HG02798 (cell line): ENCODE results near the gene ZNF79.
"Not testable (repeated sequence)": the region's sequence is repeated elsewhere in the genome, so short reads cannot be mapped to it uniquely, and the experiment has no call there.

ENCODE experiments used
- ATAC-seq: cut with Tn5 transposase; IDR thresholded peaks from one replicate; pipeline ENCODE4 v1.9.1; 2021; ENCODE audit warnings: mild to moderate bottlenecking; ENCODE audit not compliant: unreplicated experiment, poor library complexity

Gene ZNF79

DNA sequence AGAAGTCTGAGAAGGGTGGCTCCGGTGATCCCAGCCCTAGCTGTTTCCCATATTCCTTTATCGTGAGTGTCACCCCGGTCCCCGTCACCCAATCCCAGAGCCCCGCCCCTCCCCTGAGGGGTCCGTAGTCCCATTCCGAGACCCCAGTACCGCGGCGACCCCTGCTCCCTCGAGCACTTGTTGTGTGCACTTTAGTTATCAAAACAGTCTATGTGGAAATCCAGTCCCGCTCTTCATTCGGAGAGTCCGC is 27.4 kb downstream of the ZNF79 start:
- no peak for ATAC-seq

DNA sequence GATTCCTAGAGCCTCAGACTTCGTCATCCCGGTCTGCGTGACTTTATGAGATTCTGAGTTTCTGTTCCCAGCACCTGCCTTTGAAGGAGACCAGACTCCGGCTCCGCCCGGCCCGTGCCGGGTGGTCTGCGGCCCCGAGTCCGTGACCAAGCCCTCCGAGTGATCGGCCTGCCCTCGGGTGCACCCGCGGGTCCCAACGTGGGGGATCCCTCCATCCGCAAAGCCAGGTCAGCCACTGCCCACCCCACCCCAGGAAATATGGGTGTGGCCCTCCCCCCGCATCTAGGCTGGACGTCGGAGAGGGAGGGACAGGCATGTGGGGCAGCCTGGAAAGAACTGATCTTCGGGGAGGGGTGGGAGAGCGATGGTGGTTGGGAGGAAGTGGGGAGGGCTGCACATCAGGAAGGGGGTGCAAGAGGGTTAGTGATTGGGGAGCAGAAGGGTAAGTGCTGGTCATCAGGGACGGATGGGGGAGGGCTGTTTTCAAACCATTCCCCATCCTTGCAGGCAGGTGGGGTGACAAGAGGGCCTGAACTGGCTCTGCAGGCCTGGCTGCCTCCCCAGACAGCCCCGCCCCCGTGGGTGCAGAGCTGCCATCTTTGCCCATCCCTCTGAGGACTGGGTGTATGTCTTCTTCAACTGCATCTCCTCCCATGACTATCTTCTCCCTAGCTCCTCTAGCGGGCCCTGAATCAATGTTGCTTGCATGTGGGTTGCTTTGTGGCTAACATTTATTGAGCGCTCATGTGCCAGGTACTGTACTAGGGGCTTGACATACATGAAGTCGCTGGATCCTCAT is 27.9 kb downstream of the ZNF79 start:
- peak; percentile 2 for ATAC-seq

DNA sequence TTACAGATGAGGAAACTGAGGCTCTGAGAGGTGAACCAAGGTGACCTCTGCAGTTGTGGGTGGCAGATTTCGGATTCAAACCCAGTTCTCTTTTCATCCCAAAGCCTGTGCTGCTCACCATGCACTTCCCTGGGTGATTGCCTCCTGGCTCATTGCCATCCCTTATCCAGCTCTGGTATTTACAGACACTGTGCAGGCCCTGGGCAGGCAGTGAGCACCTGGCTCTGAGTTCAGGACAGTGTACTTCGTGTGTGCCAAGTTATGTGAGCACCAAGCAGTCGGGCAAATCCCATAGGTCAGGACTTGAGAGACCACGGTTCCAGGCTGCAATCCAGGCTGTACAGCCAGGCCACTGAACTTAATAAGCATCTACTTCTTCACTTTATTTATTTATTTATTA is 28.5 kb downstream of the ZNF79 start:
- no peak for ATAC-seq

DNA sequence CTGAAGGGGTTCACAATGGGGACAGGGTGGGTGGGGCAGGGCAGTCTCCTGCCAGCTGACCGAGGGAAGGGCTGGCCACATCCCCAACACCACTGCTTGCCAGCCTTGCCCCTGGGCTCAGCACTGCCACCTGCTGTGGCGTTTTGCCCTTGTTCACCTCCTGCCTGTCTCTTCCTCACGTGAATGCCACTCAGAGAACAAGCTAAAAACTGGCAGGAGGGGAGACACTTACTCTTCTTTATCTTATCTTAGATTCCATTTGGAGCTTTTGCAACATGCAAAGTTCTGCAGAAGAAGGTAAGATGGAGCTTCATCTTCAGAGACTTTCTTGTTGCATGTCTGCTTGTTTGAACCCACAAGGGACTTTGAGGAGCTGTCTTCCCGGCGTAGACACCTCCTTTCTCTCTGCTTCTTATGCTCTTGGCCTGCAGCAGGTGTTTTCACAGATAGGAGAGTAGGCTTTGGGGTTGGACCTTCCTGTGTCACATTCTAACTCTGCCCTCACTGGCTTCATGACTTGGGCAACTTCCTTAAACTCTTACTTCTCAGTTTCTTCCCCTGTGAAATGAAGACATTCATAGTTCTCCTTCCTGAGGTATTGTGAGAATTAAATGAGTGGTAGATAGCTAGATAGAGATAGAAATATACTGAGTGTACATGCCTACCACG is 31.3 kb downstream of the ZNF79 start:
- no peak for ATAC-seq

DNA sequence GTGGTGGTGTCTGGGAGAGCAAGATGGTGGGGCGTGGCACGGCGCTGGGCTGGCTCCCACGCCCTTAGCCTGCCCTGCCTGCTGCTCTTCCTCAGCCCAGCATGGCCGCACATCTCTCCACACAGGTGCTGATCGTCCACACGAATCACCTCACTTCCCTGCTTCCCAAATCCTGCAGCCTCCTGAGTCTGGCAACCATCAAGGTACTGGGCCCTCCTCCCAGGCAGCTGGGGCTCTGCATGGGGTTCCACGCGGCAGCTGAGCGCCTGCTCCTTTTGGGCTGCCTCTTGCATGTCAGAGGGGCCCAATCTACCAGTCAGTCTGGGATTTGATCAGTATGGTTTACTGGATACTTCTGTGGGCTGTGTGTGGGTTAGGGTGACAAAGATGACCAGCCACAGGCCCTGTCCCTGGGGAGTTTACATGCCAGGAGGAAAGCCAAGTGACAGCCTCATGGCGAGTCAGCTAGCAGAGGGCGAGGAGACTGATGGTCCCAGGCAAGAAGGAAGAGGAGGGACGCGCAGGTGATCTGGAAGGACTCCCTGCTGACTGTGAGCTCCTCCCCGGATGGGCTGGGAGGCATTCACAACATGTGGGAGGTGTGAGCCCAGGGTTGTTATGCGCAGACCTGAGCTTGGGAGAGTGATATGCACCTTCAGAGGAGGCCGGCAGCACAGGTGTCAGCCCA is 33.2 kb downstream of the ZNF79 start:
- ATAC-seq = no peak

DNA sequence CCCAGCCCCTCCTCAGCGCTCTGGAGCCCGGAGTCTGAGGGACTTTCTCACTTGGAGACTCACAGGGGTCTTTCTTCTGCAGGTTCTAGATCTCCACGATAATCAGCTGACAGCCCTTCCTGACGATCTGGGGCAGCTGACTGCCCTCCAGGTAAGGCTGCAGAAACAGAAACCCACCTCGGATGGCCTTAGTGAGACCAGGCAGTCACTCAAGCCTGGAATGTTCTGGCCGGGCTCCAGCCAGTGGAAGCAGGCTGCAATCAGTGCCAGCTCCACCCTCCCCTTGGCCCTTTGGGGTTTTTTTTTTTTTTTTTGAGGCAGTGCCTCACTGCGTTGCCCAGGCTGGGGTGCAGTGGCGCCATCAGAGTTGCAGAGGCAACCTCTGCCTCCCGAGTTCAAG is 34.7 kb downstream of the ZNF79 start:
- no peak for ATAC-seq

DNA sequence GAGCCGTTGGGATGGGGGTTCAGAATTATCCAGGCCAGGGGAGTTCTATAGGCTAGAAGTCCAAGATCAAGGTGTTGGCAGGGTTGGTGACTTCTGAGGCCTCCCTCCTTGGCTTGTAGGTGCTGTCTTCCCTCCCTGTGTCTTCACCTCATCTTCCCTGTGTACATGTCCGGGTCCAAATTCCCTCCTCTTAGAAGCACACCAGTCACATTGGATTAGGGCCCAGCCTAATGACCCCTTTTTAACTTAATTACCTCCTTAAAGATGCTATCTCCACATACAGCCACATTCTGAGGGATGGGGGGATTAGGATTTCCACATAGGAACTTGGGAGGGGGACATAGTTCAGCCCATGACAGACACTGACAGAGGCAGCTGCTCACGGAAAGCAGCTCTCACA is 39.2 kb downstream of the ZNF79 start:
- no peak for ATAC-seq

DNA sequence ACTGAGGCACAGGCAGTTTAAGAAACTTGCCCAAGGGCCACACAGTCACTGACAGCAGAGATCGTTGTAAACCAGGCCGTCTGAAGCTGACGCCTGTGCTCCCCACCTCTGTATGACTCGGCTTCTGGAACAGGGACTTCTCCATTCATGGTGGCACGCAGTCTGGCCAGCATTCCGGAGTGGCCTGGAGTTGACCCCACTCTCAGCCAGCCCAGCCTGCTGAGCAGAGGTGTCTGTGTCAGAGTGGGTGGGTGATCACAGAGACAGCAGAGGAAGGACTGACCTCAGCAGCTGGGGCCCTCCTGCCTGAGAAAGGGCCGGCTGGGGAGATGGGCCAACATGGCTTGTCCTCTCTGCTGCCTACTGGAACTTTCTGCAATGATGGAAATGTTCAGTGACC is 39.7 kb downstream of the ZNF79 start:
- no peak for ATAC-seq

DNA sequence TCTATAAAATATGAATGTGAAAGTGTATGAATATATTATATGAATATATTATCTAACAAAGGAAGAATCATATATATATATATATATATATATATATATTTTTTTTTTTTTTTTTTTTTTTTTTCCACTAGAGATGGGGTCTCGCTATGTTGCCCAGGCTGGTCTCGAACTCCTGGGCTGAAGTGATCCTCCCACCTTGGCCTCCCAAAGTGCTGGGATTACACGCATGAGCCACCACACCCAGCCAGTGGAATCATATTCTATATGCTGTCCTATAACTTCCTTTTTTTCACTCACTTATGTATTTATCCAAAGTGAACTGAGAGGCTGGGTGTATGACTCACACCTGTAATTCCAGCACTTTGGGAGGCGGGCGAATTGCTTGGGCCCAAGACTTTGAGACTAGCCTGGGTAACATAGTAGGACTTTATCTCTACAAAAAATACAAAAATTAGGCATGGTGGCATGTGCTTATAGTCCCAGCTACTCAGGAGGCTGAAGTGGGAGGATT is 42.3 kb downstream of the ZNF79 start:
- not testable (repeated sequence) for ATAC-seq

DNA sequence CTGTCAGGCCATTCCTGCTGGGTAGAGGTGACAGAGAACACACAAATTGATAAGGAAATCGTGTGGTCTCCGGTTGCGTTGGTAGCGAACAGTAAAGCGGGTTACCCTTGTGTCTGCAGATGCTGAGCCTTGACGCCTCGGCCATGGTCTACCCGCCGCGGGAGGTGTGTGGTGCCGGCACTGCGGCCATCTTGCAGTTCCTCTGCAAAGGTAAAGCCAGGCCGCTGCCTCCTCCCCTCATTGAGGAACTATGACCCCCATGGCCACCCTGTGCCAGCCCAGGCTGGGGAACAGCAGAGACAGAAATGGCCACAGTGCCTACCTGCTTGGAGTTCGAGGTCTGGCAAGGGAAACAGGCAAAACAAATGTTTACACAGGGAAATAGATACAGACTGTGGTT is 43.4 kb downstream of the ZNF79 start:
- no peak for ATAC-seq

DNA sequence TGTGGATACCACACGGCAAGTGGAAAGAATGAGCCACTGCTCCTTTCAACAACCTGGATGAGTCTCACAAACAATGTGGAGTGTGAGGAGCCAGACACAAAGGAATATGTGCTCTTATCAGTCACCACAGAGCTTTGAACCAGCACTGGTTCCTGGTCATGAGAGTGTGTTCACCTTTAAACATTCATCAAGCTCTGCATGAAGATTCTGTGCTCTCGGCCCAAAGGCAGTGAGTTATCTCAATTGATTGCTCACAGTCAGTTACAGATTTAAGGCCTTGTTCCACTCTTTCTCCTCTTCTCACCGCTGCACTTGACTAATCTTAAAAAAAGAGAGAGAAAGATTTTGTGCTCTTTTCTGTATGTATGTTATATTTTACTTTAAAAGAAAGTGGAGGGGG is 46.5 kb downstream of the ZNF79 start:
- no peak for ATAC-seq

DNA sequence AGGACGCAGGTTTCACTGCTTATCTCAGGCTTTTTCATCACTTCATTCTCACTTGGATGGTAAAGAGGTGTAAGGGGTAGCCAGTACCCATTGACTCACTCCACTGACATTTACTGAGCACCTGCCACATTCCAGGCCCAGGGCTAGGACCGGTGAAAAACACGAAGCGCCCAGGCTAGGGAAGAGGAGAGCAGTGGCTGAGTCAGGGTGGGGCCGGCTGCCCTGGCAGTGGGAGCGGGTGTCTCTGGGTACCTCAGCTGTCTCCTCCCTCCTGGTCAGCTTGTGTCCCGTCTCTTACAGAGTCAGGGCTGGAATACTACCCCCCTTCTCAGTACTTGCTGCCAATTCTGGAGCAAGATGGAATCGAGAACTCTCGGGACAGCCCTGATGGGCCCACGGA is 49.3 kb downstream of the ZNF79 start:
- no peak for ATAC-seq

DNA sequence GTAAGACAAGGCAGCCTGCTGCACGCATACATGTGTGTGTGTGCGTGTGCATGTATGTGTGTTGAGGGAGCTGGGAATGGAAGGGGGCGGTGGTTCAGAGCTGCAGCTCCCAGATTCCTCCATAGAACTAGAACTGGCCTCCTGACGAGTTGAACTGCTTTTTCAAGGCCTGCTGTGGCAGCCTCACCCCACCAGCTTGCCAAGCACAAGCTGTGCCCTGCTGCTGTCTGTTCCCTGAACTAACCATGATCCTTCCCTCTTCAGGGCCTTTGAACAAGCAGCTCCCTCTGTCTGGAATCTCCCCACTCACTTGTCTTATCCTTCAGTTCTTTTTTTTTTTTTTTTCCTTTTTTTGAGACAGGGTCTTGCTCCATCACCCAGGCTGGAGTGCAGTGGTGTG is 49.8 kb downstream of the ZNF79 start:
- ATAC-seq = no peak

DNA sequence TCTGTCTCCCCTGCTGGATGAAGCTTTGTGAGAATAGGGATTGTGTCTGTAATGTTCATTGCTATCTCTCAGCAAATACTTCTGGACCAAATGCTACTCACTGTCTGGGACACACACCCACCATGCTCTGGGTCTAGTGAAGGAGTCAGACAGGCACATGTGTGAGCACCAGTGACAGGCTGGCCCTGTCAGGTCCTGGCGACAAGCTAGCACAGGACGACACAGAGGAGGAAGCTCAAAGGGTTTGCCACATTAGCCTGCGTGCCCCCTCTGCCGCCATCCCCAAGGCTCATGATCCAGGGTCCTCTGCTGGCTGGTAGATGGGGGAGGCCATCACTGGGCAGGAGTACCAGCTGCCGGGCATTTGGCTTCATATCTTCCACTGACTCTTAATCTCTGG is 50.4 kb downstream of the ZNF79 start:
- ATAC-seq = no peak

DNA sequence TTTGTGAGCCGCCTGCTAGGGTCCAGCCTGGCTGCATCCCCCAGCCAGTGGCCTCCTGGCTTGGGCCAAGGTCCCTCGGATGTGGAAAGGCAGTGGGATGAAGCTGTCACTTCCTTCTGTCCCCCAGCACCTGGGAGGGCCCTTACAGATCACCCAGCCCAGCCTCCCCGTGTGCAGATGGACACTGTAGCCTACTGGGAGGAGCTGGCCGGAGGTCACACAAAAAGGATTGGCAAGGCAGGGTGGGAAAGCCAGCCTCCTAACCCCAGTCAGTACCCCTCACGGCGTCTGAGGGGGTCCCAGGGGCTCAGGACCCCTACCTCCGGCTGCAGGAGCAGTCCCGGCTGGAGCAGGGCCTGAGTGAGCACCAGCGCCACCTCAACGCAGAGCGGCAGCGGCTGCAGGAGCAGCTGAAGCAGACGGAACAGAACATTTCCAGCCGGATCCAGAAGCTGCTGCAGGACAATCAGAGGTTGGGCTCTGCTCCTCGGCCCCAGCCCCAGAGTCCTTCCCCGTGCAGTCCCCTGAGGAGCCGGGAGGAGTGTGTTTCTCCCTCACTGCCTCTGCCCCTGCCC is 55.4 kb downstream of the ZNF79 start:
- ATAC-seq = no peak

DNA sequence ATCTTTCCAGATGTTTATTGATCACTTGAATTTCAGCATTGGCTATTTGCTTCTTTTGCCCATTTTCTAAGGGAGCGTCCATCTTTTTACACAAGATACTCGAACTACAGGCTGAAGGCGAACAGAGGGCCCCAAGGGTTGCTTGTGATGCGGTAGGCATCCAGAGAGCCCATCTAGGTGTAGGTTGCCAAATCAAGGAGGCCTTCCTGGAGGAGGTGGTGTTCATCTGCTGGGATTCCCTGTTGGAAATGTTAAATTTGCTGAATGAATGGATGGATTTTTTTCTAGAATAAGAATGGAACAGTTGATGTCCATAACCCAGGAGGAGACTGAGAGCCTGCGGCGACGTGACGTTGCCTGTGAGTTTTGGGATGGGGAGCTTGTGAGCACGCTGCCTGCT is 58.5 kb downstream of the ZNF79 start:
- no peak for ATAC-seq

DNA sequence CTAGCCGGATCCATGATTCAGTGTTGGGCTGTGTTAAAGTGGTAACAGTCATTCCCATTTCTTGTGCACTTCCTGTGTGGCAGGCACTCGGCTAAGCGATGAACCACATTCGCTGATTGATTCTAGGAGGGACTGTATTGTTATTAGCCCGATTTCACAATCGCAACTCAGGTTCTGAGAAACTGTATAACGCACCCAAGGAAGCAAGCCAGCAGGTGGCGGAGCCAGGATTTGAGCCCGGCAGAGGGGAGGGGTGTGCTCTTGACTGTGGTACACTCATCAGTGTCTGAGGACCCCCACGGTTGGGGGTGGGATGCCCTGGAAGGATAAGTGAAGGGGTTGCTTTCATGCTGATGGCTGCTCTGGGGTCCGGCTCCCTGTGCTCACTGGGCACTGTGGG is 61.8 kb downstream of the ZNF79 start:
- ATAC-seq = no peak

DNA sequence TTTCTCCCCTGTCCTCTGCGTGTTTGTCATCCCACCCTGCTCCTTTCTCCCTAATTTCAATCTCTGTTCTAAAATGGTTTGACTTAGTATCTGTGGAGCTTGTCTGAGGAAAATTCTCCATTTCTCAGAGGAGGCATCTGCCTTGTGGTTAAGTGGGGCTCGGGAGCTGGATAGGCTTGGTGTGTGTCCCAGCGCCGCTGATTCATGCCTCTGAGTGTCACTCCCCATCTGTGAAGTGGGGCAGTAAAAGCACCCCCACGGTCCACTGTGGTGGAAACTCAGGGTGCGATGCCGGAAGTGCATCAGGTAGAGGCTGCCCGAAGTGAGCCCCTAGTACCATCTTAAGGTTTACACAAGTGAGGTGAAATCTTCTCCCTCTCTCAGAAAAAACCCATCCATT is 64.8 kb downstream of the ZNF79 start:
- ATAC-seq = no peak

DNA sequence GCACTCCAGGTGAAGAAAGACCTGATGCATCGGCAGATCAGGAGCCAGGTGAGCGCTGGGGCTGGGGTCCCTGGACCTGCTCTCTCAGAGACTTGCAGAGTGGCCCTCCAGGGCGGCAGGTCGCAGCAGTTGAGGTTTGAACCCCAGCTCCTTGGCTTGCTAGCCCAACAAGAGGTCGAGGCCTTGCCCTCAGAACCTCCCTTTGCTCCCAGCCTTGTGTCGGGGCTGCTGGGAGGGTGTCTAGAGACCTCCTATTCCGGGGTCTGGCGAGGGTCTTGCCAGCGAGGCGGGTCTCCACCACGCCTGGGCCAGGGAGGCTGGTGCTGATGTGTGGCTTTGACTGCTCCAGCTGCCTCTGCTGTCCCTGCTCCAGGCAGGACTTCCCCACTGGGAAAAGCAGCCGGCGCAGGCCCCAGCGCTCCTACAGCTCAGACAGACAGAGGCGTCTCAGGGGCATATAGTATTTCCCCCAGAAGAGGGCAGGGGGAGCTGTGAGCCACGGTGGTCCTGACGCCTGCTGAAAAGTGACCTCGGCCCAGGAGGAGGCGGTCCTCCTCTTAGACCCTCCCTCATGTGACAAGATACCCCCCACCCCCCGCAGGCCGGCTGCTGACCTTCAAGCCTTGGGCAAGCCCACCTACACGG is 65.4 kb downstream of the ZNF79 start:
- no peak for ATAC-seq

DNA sequence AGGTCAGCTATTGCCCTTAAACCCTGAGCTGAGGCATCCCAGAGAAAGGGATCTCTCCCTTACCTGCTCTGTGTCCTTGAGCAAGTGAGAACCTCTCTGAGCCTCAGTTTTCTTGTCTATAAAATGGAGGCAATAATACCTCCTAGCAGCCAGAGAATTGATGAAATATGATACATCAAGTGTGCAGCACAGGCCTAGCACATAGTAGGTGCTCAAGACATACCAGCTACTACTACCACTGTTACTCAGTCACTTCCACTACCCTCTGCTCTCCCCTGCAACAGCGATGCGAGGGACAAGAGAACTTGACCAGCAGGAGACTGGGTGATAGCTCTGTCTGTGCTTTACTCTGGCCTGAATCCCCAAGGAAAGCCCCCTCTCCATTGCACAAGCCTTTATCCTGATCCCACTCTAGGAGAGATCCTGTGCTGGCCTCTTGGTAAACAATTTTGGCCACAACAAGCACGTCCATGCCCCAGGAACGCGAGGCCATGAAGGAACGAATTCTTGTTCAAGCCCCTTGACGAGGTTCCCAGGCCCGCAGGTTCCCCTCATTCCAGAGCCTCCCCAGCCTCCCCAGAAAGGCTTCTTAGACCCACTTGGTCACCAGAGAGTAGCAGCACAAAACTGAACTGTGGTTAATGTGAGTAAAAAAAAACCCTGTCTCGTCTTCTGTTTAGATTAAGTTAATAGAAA is 66.5 kb downstream of the ZNF79 start:
- no peak for ATAC-seq
